ENCODE measurements around the gene GSG1L2.

GSG1L2 gene

DNA sequence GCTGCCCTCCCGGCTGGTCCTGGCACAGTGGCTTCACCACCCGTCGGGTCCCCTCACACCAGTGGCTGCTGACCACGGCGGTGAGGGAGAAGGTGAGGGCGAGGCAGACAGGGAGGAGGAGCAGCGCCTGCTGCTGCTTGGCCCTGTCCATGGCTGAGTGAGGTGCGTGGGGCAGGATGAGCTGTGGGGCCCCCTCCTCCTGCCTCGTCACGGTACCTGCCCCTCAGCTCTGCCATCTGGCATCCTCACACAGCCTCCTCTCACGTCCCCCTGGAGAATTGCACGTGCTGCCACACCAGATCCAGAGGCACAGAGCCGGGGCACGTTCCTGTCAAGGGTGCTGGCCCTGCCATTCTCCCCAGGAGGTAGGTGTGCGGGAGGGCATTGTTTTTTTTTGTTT lies at the start of gene GSG1L2:
TSS of gene GSG1L2 (minus strand) at position 159 of the 400 bp plus-strand sequence. CDS start at position 151, 8 bp downstream.
- FAIRE-seq, result no peak
- DNase-seq (ENCODE audit: insufficient read length, low spot score), result no peak
- TF ChIP-seq, protein P1, sequence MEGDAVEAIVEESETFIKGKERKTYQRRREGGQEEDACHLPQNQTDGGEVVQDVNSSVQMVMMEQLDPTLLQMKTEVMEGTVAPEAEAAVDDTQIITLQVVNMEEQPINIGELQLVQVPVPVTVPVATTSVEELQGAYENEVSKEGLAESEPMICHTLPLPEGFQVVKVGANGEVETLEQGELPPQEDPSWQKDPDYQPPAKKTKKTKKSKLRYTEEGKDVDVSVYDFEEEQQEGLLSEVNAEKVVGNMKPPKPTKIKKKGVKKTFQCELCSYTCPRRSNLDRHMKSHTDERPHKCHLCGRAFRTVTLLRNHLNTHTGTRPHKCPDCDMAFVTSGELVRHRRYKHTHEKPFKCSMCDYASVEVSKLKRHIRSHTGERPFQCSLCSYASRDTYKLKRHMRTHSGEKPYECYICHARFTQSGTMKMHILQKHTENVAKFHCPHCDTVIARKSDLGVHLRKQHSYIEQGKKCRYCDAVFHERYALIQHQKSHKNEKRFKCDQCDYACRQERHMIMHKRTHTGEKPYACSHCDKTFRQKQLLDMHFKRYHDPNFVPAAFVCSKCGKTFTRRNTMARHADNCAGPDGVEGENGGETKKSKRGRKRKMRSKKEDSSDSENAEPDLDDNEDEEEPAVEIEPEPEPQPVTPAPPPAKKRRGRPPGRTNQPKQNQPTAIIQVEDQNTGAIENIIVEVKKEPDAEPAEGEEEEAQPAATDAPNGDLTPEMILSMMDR (IDR thresholded peaks at IDR 0.05; ENCODE audit: insufficient read depth, missing control alignments), result no peak

- no peak for FAIRE-seq
Measured at GRCh38 chr17:9868552-9868951, 46.7 kb upstream of the GSG1L2 start.

DNA sequence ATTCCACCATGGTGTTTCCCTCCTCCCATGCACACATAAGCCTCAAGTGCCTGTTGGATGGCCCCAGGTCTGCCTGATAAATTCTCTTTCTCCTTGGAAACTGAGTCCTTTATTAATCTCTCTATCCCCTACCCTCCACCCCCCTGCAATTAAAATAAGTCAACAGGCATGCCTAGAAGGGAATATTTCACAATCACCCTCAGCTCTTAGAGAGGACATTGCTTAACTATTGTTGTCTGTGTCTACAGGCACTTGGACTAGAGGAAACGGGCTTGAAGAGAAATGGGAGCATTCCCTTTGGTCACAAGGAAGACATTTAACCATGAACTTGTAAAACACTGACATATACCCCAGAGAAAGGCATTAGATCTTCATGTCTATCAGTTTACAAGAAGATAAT lies 43.7 kb upstream of the GSG1L2 start:
- FAIRE-seq, result no peak
- no peak for DNase-seq (ENCODE audit: insufficient read length, low spot score)

More at GRCh38 chr17:9868552-9868951, 46.7 kb upstream of the GSG1L2 start:
- TF ChIP-seq, protein P1 (IDR thresholded peaks at IDR 0.05; ENCODE audit: insufficient read depth, missing control alignments), result no peak
- no peak for DNase-seq (ENCODE audit: insufficient read length, low spot score)

GRCh38 chr17:9862949-9863348 lies 41.1 kb upstream of the GSG1L2 start:
- FAIRE-seq, result no peak
- no peak for DNase-seq (ENCODE audit: insufficient read length, low spot score)
- TF ChIP-seq, protein P1 (IDR thresholded peaks at IDR 0.05; ENCODE audit: insufficient read depth, missing control alignments), result no peak

More for the DNA sequence above, 43.7 kb upstream of the GSG1L2 start:
- TF ChIP-seq, protein P1 (IDR thresholded peaks at IDR 0.05; ENCODE audit: insufficient read depth, missing control alignments), result no peak

- no peak for DNase-seq (ENCODE audit: insufficient read length, low spot score)
- FAIRE-seq, result no peak
- TF ChIP-seq, protein P1 (IDR thresholded peaks at IDR 0.05; ENCODE audit: insufficient read depth, missing control alignments), result no peak
Measured at GRCh38 chr17:9862220-9862619, 40.3 kb upstream of the GSG1L2 start.

DNA sequence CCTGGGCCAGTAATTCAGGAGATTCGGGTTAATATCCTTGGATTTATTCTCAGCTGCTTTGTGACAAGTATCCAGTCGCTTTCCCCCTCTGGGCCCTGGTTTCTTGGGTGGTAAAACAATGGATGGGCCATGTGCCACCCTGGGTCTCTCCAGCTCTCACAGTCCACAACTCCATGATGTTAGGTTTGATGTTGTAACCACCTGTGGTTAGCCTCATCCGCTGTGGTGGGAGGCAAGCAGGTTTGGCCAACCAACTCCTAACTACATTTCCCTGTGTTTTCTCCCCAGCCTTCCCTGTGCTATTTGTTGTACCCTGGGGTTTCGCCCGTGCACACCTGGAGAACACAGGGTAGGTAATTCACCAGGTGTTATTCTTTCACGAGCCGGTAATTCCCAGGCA lies 39.0 kb upstream of the GSG1L2 start:
- TF ChIP-seq, protein P1 (IDR thresholded peaks at IDR 0.05; ENCODE audit: insufficient read depth, missing control alignments), result no peak
- no peak for DNase-seq (ENCODE audit: insufficient read length, low spot score)
- no peak for FAIRE-seq

- DNase-seq (ENCODE audit: insufficient read length, low spot score), result no peak
- FAIRE-seq, result no peak
- TF ChIP-seq, protein P1 (IDR thresholded peaks at IDR 0.05; ENCODE audit: insufficient read depth, missing control alignments), result no peak
Measured at GRCh38 chr17:9859781-9860180, 37.9 kb upstream of the GSG1L2 start.
